ENCODE results near the gene LIME1. TPM values are rescaled to one million over a fixed set of nuclear protein-coding genes. Genes with fewer than 3 reads are reported as not detected.

Gene LIME1
- 10 to 100 TPM in 1 of 4 donors, 1 to 10 TPM in 3; 1.6 to 16.6 (median 4.8) TPM for total RNA-seq

- TF ChIP-seq CTCF (IDR thresholded peaks at IDR 0.05; ENCODE audit: low read depth), result no peak
These were observed at the start of gene LIME1 for GRCh38 chr20:63735859-63736718. Gene LIME1 (plus strand): TSS chr20:63736664. CDS start chr20:63737550, 886 bp downstream.

- no peak for TF ChIP-seq CTCF (IDR thresholded peaks at IDR 0.05; ENCODE audit: low read depth)
These were observed 48.9 kb upstream of the LIME1 start for GRCh38 chr20:63687419-63688178.

GRCh38 chr20:63688228-63689045 lies 48.0 kb upstream of the LIME1 start:
- TF ChIP-seq CTCF (IDR thresholded peaks at IDR 0.05; ENCODE audit: low read depth), result no peak

GRCh38 chr20:63689046-63690002 lies 47.1 kb upstream of the LIME1 start:
- no peak for TF ChIP-seq CTCF (IDR thresholded peaks at IDR 0.05; ENCODE audit: low read depth)

GRCh38 chr20:63690003-63690897 lies 46.2 kb upstream of the LIME1 start:
- no peak for TF ChIP-seq CTCF (IDR thresholded peaks at IDR 0.05; ENCODE audit: low read depth)
